GM19035 (cell line): Measurements from ENCODE around the gene DTNB.

Source experiments
- ATAC-seq: cut with Tn5 transposase; IDR thresholded peaks from one replicate; pipeline ENCODE4 v1.9.1; 2021; ENCODE audit not compliant: unreplicated experiment

Gene DTNB

DNA sequence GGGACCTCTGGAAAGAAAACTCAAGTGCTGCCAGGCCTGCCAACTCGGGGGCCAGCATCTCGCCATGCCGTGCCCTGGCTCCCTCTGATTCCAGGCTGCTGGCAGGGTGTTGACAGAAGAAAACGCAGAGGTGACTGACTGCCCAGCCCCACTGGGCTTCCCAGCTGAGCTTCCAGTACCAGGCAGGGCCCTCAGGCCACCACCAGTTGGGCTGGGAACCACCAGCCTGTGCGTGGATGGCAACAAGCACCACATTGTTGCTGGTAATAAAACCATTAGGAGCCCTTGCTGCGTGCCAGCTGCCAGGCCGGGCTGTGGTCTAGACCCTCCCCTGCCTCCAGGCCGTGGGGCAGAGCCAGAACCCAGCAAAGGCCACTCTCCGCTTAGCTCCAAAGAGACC lies 340.8 kb downstream of the DTNB start:
- ATAC-seq = no peak

DNA sequence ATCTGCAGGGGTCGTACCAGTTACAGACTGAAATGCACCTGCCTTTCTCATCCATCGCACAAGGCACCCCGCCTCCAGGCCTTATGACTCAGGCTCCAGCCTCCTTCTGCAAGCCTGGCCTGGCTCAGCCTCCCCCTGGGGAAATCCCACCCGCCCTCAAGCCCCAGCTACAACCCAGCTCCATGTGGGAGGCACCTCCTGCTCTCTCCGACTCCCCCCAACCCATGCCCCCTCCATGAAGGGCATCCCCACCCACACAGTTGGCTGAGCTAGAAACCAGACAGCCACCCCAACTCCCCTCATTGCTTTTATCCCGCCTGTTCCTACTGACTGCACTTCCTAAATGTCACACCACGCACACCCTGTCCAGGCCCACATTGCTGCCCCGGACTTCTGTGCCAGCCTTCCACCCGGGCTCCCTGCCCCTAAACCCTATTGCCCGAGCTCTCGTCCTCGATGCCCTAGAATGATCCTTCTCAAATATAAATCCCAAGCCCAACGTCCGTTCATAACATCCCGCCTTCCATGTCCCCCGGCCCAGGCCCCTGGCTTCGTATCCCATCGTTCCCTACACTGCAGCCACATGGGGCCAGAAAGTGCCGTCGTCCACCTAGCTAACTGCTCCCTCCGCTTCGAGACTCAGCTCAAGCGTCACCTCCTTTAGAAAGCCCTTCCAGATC lies 341.6 kb downstream of the DTNB start:
- ATAC-seq = no peak

DNA sequence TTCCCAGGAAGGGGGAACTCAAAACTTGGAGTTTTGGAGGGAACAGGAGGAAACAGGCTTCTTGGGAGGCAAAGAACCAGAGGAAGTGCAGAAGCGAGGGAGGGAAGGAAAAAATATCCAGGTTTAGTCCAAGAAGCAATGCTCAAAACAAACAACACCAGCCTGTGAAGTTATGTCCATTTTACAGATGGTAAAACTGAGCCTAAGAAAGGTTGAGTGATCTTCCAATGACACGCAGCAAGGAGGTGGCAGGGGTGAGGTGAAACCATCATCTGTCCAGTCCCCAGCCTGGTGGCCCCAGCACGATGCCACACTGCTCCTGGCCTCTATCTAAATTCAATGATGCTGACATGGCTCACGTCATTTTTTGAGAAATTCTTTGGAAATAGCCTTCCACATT lies 342.4 kb downstream of the DTNB start:
- no peak for ATAC-seq

DNA sequence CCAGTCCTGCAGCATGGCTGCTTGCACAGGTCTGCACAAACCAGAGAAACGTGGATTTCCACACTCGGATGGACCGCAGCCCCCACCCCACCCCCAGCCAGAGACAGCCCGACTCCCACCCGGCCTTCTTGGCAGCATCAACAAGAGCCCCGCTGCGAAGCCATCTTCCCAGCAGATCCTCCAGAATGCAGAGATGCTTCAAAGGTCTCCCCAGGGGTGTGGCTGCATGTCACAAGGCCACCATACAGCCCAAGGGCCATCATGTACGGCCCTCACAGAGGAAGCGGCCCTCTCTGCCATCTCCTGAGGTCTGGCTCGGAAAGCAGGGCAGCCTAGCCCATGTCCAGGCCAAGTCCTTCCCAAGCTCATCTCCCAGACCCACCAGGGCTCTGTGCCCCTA lies 343.1 kb downstream of the DTNB start:
- no peak for ATAC-seq

DNA sequence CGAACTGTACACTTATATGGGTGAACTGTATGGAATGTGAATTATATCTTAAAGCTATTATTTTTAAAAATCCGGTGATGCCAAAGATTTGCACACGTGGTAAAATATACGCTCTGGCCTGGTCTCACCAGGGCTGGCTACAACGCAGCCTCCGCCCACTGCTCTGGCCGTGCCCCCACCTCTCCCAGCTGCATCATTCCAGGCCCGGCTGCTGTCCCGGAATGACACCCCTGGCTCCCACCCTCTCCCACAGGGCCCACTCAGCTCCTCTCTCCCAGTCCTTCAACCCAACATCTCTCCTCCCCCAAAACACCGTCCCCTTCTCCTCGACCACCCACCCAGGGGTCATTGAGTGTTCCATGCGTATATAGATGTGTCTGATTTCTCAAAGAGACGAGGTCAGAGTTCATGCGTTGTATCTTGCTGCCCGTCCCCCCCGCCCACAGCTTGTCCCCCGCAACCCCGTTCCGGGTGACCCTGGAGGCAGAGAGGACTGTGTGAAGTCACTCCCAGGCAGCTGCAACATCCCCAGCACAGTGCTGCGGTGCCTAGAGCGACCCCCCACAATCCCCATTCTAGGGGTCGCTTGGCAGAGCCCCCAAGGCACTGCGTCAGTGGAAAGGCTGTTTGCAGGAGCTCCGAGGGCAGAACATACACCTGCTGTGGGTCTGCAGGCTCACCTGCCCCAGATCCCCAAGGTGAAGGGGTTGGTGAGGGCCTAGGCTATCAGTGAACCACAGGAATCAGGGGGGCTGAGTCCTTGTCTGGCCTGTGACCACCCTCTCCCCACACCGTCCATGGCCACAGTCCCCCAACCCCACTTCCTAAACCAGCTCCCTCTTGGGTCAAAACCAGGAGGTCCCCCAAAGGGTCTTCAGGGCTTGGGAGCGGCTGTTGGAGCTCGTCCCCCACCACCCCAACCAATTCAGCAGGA lies 345.0 kb downstream of the DTNB start:
- no peak for ATAC-seq
